Smooth muscle cell (in vitro differentiated cells): ENCODE measurements around the gene FGFRL1. TPM values are rescaled to one million over a fixed set of nuclear protein-coding genes. Genes with fewer than 3 reads are reported as not detected.

ENCODE experiments used
- DNase-seq: peaks from one replicate; lab custom pipeline; 2025; ENCODE audit not compliant: unreplicated experiment; lab: John Stamatoyannopoulos, UW
- H2AFZ ChIP-seq: fragments of 200-600 bp; sonication (generic); 2 replicates; pipeline ENCODE4 v1.6.0; 2016; ENCODE audit warnings: antibody characterized with exemption, low read depth, mild to moderate bottlenecking
- H3F3A ChIP-seq: fragments of 200-600 bp; sonication (generic); 2 replicates; pipeline ENCODE4 v1.6.0; 2017; ENCODE audit warnings: antibody characterized with exemption, low read depth
- H3K27ac ChIP-seq: fragments of 200-600 bp; sonication (generic); 2 replicates; pipeline ENCODE4 v1.5.1; 2016; ENCODE audit warnings: low read depth, mild to moderate bottlenecking
- H3K27me3 ChIP-seq: fragments of 200-600 bp; sonication (generic); 2 replicates; pipeline ENCODE4 v1.6.1; 2016; ENCODE audit warnings: low read depth, mild to moderate bottlenecking
- H3K36me3 ChIP-seq: fragments of 200-600 bp; sonication (generic); 2 replicates; pipeline ENCODE4 v1.5.1; 2016; ENCODE audit warnings: low read depth
- H3K4me1 ChIP-seq: fragments of 200-600 bp; sonication (generic); 2 replicates; pipeline ENCODE4 v1.5.1; 2016; ENCODE audit warnings: low read depth
- H3K4me2 ChIP-seq: fragments of 200-600 bp; sonication (generic); 2 replicates; pipeline ENCODE4 v1.6.0; 2016; ENCODE audit warnings: mild to moderate bottlenecking
- H3K4me3 ChIP-seq: fragments of 200-600 bp; sonication (generic); 2 replicates; pipeline ENCODE4 v1.5.1; 2016; ENCODE audit warnings: mild to moderate bottlenecking
- H3K79me2 ChIP-seq: fragments of 200-600 bp; sonication (generic); 2 replicates; pipeline ENCODE4 v1.6.0; 2016; ENCODE audit warnings: low read depth, mild to moderate bottlenecking
- H3K9ac ChIP-seq: fragments of 200-600 bp; sonication (generic); 2 replicates; pipeline ENCODE4 v1.6.0; 2016; ENCODE audit warnings: low read depth
- H3K9me3 ChIP-seq: fragments of 200-600 bp; sonication (generic); replicated peaks from 2 replicates; pipeline ENCODE4 v1.5.1; 2016; ENCODE audit warnings: low read depth
- H4K20me1 ChIP-seq: fragments of 200-600 bp; sonication (generic); 2 replicates; pipeline ENCODE4 v1.6.0; 2016; ENCODE audit warnings: low read depth
- CTCF ChIP-seq: fragments of 200-600 bp; sonication (generic); IDR thresholded peaks from 2 replicates; pipeline ENCODE4 v1.5.1; 2017; ENCODE audit warnings: borderline replicate concordance, mild to moderate bottlenecking, antibody characterized with exemption; ENCODE audit not compliant: insufficient read depth, poor library complexity, severe bottlenecking
- WGBS: methylation state at CpG from one replicate; pipeline ENCODE4 v1.1.7; 2016; ENCODE audit warnings: low lambda C conversion rate; 5-methylcytosine and 5-hydroxymethylcytosine counted together
- polyA plus RNA-seq: library from polyadenylated mRNA; unstranded; fragments of >200 nt; fragmentation: Nextera tagmentation; extraction: Ambion mirVana; gene quantifications from 2 replicates; pipeline ENCODE4 v1.2.1, GENCODE V29; 2016
- total RNA-seq: library from RNA; depleted of rRNA; stranded (reverse); fragments of >200 nt; gene quantifications from 2 replicates; pipeline ENCODE4 v1.2.3, GENCODE V29; 2014

Gene FGFRL1
- total and polyA plus RNA-seq, 2 experiments from 2014 or later: 16.1 to 30.7 TPM

- no peaks in the 10 kb centered on the region for H3F3A ChIP-seq
- no peak overlapping the region for H3K4me3 ChIP-seq
- no peaks in the 10 kb centered on the region for H3K79me2 ChIP-seq
- no peaks in the 10 kb centered on the region for H4K20me1 ChIP-seq
- no peak overlapping the region for H3K27ac ChIP-seq
- no peaks in the 10 kb centered on the region for H3K36me3 ChIP-seq
- no peak overlapping the region for H3K9ac ChIP-seq
- WGBS: 93% methylated on average over 14 of the region's 14 CpGs
- no peaks in the 10 kb centered on the region for H3K9me3 ChIP-seq
- no peak for TF ChIP-seq CTCF
- no peak overlapping the region for H2AFZ ChIP-seq
- H3K27me3 ChIP-seq: peaks cover 40% of the 10 kb centered on the region
- no peaks in the 10 kb centered on the region for H3K4me1 ChIP-seq
- H3K4me2 ChIP-seq: no peak overlapping the region
- no peak for DNase-seq
Measured at GRCh38 chr4:1061056-1061700, 49.8 kb downstream of the FGFRL1 start.

- peaks cover 39% of the 10 kb centered on the region for H3K27me3 ChIP-seq
- no peaks in the 10 kb centered on the region for H3F3A ChIP-seq
- H3K36me3 ChIP-seq: no peaks in the 10 kb centered on the region
- TF ChIP-seq CTCF: no peak
- H4K20me1 ChIP-seq: no peaks in the 10 kb centered on the region
- H3K9ac ChIP-seq: no peak overlapping the region
- H3K4me1 ChIP-seq: no peaks in the 10 kb centered on the region
- H3K9me3 ChIP-seq: no peaks in the 10 kb centered on the region
- no peak overlapping the region for H3K4me3 ChIP-seq
- no peak for DNase-seq
- no peak overlapping the region for H3K27ac ChIP-seq
- WGBS: 94% methylated on average over 6 of the region's 6 CpGs
- H2AFZ ChIP-seq: no peak overlapping the region
- no peaks in the 10 kb centered on the region for H3K79me2 ChIP-seq
- H3K4me2 ChIP-seq: no peak overlapping the region
Measured at GRCh38 chr4:1061760-1062159, 50.3 kb downstream of the FGFRL1 start.

- Histone ChIP-seq H2AFZ (no peak overlapping the region), H3K9ac (no peak overlapping the region), H3K9me3 (no peaks in the 10 kb centered on the region), H3F3A (no peaks in the 10 kb centered on the region), H4K20me1 (no peaks in the 10 kb centered on the region), H3K4me1 (no peaks in the 10 kb centered on the region), H3K4me2 (no peak overlapping the region), H3K79me2 (no peaks in the 10 kb centered on the region), H3K4me3 (no peak overlapping the region), H3K36me3 (no peaks in the 10 kb centered on the region), H3K27me3 (peaks cover 43% of the 10 kb centered on the region), H3K27ac (no peak overlapping the region)
- 78% methylated on average over 7 of the region's 7 CpGs for WGBS
- no peak for TF ChIP-seq CTCF
- DNase-seq: no peak
Measured at GRCh38 chr4:1062419-1062818, 51.0 kb downstream of the FGFRL1 start.

GRCh38 chr4:1065732-1066131, 54.3 kb downstream of the FGFRL1 start:
- H3K9me3 ChIP-seq: no peaks in the 10 kb centered on the region
- no peaks in the 10 kb centered on the region for H3K36me3 ChIP-seq
- WGBS: 63% methylated on average over 4 of the region's 4 CpGs
- TF ChIP-seq CTCF: no peak
- H3K9ac ChIP-seq: no peak overlapping the region
- H3F3A ChIP-seq: no peaks in the 10 kb centered on the region
- H3K4me3 ChIP-seq: no peak overlapping the region
- H3K4me2 ChIP-seq: no peak overlapping the region
- H3K4me1 ChIP-seq: no peaks in the 10 kb centered on the region
- no peak for DNase-seq
- no peak overlapping the region for H2AFZ ChIP-seq
- no peaks in the 10 kb centered on the region for H4K20me1 ChIP-seq
- H3K27me3 ChIP-seq: peaks cover 56% of the 10 kb centered on the region
- no peak overlapping the region for H3K27ac ChIP-seq
- no peaks in the 10 kb centered on the region for H3K79me2 ChIP-seq
